ENCODE measurements around the gene ADIPOQ.
"Not testable (repeated sequence)": the region's sequence is repeated elsewhere in the genome, so short reads cannot be mapped to it uniquely, and the experiment has no call there.

The ADIPOQ gene

GRCh38 chr3:186842426-186843038 lies at the start of gene ADIPOQ:
ADIPOQ (plus strand) TSS chr3:186842710; CDS start chr3:186853059, 10,349 bp downstream.
- H3K4me3 ChIP-seq (ENCODE audit: low read depth, low read length): no peak within 1 kb of the TSS

- H3K4me3 ChIP-seq (ENCODE audit: low read depth, low read length): no peak overlapping the region
These were observed 44.2 kb upstream of the ADIPOQ start for GRCh38 chr3:186798239-186798874.

- H3K4me3 ChIP-seq (ENCODE audit: low read depth, low read length): no peak overlapping the region
These were observed 42.2 kb upstream of the ADIPOQ start for GRCh38 chr3:186800285-186800684.

- H3K4me3 ChIP-seq (ENCODE audit: low read depth, low read length): no peak overlapping the region
These were observed 39.8 kb upstream of the ADIPOQ start for GRCh38 chr3:186802701-186803100.

GRCh38 chr3:186803447-186803846 lies 39.1 kb upstream of the ADIPOQ start:
- not testable (repeated sequence) for H3K4me3 ChIP-seq (ENCODE audit: low read depth, low read length)

- peak within 1 kb of the TSS; percentile 96 for H3K4me3 ChIP-seq (ENCODE audit: low read depth, low read length)
These were observed 36.1 kb upstream of the ADIPOQ start, which contains the start of gene RFC4 for GRCh38 chr3:186806089-186807055. RFC4 (minus strand) TSS chr3:186806482; CDS start chr3:186804713, 1,769 bp downstream.

- no peak overlapping the region for H3K4me3 ChIP-seq (ENCODE audit: low read depth, low read length)
These were observed 35.3 kb upstream of the ADIPOQ start for GRCh38 chr3:186807231-186807630.

GRCh38 chr3:186810336-186810996 lies 32.0 kb upstream of the ADIPOQ start:
- no peak overlapping the region for H3K4me3 ChIP-seq (ENCODE audit: low read depth, low read length)

GRCh38 chr3:186811313-186811712 lies 31.2 kb upstream of the ADIPOQ start:
- H3K4me3 ChIP-seq (ENCODE audit: low read depth, low read length): not testable (repeated sequence)

GRCh38 chr3:186814100-186814499 lies 28.4 kb upstream of the ADIPOQ start:
- H3K4me3 ChIP-seq (ENCODE audit: low read depth, low read length): no peak overlapping the region

- no peak overlapping the region for H3K4me3 ChIP-seq (ENCODE audit: low read depth, low read length)
These were observed 27.1 kb upstream of the ADIPOQ start for GRCh38 chr3:186815435-186815834.

- no peak overlapping the region for H3K4me3 ChIP-seq (ENCODE audit: low read depth, low read length)
These were observed 24.0 kb upstream of the ADIPOQ start for GRCh38 chr3:186818516-186818915.

- no peak overlapping the region for H3K4me3 ChIP-seq (ENCODE audit: low read depth, low read length)
These were observed 23.6 kb upstream of the ADIPOQ start for GRCh38 chr3:186818956-186819355.

GRCh38 chr3:186821429-186822387 lies 20.8 kb upstream of the ADIPOQ start:
- H3K4me3 ChIP-seq (ENCODE audit: low read depth, low read length): no peak overlapping the region

- not testable (repeated sequence) for H3K4me3 ChIP-seq (ENCODE audit: low read depth, low read length)
These were observed 20.1 kb upstream of the ADIPOQ start for GRCh38 chr3:186822388-186822759.

- H3K4me3 ChIP-seq (ENCODE audit: low read depth, low read length): no peak overlapping the region
These were observed 19.1 kb upstream of the ADIPOQ start for GRCh38 chr3:186823386-186823785.

GRCh38 chr3:186824430-186825139 lies 17.9 kb upstream of the ADIPOQ start:
- H3K4me3 ChIP-seq (ENCODE audit: low read depth, low read length): peak overlapping the region; percentile 30

GRCh38 chr3:186825294-186825821 lies 17.2 kb upstream of the ADIPOQ start:
- peak overlapping the region; percentile 30 for H3K4me3 ChIP-seq (ENCODE audit: low read depth, low read length)

- no peak overlapping the region for H3K4me3 ChIP-seq (ENCODE audit: low read depth, low read length)
These were observed 16.6 kb upstream of the ADIPOQ start for GRCh38 chr3:186825872-186826409.
